SKM-1 treated with dmso at 0.1 percent for 144 hours (cell line): ENCODE results near the gene LRP5.

Experiments
- DNase-seq: peaks from one replicate; lab custom pipeline; 2025; ENCODE audit not compliant: unreplicated experiment; lab: John Stamatoyannopoulos, UW

The LRP5 gene

DNA sequence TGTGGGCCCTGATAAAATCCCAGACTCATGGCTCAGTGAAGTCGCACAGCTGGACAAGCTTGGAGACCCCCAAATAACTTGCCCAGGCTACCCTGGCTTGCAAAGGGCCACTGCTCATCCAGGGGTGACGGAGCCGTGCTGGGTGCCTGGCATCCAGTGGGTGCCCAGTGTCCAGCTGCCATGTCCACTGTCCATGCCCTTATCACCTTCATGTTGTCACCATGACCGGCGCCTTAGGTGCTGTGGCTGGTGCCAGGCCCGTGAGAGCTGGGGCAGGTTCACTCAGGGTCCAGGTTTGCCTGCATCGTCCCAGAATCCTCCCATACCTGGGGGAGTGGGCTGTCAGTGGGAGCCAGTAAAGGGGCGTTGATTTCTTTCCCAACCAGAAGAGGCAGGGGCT lies 57.4 kb downstream of the LRP5 start:
- no peak for DNase-seq

DNA sequence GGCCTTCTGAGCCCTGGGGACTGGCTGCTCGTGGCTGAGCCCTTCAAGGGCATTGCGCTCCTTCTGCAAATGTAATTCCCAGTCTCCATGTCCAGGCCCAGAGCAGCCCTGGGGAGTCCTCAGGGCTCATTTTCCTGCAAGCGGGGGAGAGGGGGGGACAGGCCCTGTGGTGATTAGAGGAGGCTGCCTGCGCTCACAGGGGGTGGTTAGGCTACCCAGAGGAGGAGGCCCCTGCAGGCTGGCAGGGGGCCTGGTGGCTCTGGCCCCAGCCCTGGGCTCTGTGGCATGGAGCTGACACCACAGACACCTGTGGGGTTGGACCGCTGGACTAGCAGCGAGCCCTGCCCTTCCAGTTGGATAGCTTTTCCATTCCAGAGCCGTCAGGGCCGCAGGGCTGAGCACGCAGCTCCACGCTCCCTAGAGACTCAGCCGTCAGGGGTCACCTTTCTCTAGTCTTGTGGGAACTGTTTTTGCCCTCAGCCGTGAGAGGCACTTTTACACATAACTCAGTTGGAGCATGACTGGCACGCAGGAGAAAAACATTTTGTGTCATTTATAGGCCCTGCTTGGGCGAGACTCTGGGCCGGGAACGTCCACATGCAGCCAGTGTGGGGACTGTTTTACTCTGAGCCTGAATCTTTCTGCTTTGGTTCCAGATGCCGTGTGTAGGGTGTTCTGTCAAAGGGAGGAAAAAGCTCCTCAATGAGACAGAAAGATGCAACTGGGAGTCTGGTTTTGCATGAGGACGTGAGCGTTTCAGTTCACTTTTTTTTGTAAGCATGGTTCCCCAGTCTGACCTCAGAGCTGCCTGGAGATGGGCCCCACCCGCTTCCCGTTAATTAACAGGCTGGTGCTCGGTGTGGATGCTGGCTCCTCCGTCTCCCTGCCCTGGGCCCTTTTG lies 58.1 kb downstream of the LRP5 start:
- peak; percentile 80 for DNase-seq

DNA sequence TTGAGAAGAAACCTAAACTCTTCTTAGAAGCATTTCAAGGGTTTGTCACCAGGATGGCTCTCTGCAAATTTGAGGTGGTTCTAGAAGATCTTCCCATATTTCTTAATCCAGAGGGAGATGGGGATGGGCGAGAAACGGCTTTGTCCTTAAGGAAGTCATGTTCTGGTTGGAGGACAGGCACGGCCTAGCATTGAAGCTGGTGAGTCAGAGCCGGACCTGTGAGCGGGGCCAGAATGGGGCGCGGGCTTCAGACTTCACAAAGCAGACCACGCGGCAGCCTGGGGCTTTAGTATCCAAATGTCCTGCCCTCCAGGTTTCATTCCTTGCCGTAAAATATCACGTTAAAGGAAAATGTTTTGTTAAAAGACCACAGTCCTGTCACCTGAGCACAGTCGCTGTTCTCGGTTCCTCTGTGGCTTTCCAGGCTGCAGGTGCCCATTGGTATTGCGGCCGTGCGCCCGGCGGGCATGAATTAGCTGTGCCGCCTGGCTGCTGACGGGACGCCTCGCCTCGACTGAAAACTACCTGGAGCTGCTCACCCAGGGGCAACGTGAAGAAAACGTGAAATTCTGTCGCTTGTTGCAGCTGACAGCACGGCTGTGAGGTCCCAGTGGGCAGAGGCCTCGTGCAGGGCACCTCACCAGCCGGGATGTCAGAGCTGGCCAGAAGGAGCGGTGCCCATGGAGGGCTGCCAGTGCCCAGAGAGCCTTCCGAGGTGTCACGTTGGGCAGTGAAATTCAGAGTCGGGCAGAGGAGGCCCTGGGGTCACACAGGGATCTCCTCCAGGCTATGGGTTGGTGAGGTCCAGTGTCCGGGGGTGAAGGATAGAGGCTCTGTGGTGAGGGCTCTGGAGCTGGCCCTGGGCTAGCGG lies 59.0 kb downstream of the LRP5 start:
- no peak for DNase-seq

DNA sequence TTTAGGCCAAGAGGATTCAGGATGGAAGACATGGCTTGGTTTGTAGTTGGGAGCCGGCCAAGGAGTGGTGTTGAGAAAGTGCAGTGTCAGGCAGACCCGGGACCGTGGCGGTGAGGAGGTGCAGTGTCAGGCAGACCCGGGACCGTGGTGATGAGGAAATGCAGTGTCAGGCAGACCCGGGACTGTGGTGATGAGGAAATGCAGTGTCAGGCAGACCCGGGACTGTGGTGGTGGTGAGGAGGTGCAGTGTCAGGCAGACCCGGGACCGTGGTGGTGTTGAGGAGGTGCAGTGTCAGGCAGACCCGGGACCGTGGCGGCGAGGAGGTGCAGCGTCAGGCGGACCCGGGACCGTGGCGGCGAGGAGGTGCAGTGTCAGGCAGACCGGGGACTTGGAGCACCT lies 59.7 kb downstream of the LRP5 start:
- no peak for DNase-seq

DNA sequence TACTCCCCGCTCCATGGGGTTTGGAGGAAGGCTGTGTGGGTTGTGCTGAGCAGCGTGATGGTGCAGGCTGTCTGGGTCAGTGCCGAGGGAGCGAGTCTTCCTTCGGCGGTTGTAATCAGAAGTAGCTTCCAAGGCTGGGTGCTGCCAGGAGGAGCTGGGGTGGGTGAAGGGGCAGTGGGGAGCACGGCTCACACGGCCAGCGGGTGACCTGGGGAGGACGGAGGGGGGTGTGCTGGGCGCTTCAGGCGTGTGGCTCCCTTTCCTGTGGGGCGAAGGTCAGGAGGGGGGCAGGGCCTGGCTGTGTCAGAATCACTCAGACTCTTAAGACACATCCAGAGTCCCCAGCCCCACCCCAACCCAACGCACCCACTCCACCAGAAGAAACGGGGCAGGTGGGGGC lies 60.2 kb downstream of the LRP5 start:
- DNase-seq: no peak

DNA sequence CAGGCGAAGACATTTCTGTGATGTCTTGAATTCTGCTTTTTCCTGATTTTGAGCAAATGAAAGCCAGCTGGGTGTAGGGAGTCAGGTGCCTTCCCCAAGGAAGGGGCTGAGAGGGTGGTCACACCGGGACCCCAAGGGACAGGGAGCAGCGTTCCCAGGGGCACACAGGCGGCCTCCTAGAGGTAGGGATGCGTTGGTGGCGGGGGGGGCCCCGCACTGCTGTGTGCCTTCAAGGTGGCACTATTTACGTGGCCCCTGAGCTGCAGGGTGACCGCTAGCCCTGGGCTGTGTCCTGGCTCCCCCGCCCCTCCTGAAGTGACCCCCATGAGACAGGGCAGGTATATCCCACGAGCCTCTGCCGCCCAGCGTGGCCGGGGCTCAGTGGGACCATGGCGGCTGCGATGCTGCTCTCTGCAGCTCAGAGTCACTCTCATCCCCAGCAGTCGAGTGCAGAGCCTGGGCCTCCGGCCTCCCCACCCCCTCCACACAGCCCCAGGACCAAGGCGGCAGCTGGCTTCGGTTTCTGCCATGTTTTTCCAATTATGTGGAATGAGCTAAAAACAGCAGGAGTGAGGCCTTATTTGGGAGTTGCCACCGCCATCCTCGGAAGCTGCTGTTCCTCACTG lies 60.9 kb downstream of the LRP5 start:
- DNase-seq: no peak

DNA sequence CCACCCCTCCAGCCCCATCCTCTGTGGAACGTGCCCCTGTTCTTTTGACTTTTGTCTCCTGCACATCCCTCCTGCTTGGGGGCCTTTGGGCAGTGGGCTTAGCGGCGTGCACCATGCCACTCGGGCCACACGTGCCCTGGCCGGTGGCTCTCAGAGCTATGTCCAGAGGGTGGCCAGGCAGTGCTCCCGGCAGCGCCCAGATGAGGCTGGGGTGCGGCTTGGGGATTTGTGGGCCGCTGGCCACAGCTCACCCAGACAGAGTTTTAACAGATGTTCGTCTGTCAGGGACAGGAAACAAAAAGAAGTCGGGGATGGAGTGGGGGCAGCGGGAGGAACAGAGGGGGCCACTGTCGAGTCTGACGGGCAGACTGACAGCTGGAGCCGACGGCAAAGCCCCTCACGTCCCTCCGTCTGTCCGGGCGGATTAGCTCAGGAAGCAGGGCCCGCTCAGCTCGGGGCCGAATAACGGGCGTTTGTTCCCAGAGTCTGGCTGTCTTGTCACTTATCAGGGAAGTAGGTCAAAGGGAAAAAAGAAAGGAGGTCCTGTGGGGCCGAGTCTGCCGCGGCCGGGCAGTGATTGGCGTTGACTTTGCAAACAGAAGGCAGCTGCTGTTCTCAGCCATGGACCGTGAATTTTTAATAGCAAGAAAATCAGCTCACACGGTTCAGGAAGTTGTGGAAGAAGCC lies 61.6 kb downstream of the LRP5 start:
- DNase-seq: no peak

DNA sequence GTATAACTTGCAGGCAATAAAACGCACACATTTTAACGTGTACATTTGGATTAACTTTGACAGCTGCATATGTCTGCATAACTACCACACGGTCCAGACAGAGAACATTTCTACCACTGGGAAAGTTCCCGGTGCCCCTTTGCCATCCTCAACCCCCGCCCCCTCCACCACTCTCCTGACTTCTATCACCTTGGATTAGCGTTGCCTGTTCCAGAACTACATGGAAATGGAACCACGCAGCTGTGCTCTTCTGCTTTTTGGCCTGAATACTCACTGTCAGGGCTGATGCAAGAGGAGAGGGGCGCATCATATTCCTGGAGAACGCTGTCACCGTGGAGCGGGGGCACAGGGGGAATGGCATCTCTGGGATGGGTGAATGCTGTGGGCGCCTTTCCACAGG lies 62.1 kb downstream of the LRP5 start:
- DNase-seq: no peak

DNA sequence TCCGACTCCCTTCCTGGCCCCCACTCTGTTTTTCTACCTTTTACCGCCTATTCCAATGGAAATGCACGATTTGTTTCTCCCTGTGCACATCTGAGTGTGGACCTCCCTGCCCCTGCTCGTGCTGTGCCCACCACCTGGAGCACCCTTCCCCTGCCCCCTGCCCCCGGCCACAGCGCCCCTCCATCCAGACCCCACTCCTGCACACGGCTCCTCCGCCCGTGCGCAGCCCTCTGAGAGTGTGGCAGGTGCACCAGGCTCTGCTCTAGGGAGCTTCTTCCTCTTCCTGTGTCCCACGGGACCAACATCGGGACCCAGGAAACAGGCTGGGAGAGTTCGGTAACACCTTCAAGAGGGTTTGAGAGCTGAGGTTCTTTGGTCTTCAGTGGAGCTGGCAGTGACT lies 62.9 kb downstream of the LRP5 start:
- no peak for DNase-seq

DNA sequence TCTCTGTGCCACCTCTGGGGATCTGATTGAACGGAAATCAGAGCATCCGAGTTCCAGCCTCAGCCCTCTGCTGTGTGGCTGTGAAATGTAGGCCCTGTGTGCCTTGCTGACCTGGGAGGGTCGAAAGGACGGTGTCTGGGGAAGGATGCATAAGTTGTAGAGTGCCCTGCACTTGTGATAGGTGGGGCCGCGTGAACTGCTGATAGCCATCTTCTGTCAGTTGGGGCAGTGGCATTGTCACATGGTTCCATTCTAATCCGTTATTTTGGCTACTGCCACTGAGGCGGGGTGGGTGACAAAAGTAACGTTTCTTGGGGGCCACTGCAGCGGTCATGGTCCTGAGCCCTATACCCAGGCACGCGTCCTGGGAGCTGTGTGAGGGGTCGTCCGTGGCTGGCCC lies 63.4 kb downstream of the LRP5 start:
- DNase-seq: no peak

DNA sequence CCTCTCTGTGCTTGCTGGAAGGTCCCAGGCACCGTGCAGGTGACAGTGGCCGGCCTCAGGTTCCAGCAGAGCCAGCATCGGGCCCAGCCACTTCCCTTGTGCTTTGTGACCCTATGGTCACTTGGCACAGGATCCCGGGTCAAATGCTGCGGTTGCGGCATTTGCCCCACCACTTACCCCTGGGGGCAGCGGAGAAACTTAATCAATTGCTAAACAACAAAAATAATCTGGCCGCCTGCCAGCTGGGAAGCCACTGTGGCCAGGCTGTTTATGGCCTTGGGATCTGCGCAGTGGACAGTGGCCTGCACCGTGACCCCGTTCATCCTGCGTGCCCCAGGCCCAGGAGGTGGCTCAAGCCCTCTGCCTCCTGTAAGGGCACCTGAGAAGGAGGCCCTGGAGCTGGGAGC lies 65.0 kb downstream of the LRP5 start:
- DNase-seq: no peak

DNA sequence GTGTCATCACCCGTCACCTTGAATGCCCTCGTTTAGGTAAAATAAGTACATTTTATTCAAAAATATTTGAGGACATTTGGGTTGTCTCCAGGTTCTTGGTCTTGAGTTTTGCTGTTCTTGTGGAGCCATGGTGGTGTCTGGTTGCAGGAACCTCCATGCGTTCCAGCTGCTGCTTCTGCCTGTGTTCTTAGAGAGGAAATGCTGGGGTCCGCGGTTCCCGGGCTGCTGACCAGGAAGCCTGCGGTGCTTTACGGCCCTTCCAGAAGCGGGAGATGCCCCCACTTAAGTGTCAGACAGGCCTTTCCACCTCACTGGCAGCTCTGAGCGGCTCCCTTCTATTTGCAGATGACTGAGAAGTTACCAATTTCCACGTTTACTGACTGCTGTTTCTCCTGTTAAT lies 66.8 kb downstream of the LRP5 start:
- DNase-seq: no peak

DNA sequence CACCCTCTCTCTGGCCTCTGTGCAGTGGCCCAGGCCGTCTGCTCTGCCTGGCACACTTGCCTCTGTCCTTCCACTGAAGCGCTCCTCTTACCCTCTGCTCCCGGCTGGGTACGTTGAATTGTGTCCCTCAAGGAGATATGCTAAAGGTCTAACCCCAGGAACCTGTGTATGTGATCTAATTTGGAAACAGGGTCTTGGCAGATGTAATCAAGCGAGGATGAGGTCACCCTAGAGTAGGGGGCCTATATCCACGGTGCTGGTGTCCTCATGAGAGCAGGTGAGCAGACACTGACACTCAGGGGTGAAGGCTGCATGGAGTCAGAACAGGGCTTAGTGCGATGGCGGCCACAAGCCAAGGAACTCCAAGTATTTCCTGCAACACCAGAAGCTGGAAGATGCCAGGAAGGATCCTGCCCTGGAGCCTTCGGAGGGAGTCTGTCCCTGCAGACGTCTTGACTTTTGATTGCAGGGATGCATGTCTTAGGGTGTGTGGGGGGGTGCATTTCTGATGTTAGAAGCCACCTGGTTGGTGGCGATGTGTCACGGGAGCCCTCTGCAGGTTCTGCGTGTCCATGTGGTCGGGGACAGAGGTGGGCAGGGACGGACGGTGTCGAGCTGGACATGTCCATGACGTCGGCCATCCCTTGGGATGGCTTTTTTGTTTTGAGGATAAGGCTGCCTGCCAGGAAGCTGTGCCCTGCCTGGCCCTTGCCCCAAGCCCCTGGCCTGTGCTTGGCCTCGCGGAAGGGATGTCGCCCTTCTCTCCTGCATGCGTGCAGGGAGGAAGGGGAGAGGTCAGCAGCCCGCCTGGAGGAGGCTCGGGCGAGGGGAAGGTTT lies 68.6 kb downstream of the LRP5 start:
- DNase-seq: no peak

DNA sequence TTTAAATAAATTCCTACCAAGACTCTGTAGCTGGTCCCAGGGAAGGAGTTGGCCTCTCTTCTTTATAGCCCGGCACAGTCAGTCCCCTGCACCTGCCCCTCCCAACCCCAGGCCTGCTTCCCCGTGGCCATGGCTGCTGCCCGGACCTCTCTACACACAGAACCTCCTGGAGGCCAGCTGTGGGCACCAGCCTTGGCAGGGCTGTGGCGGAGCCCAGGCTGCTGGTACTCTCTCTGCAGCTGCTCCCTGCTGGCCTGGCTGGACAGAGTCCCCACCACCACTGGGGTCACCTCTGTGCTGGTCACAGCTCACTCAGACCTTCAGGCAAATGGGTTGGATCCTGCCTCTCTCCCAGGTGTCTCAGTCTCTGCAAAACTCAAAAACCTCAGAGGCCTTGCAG lies 69.3 kb downstream of the LRP5 start:
- DNase-seq: no peak

DNA sequence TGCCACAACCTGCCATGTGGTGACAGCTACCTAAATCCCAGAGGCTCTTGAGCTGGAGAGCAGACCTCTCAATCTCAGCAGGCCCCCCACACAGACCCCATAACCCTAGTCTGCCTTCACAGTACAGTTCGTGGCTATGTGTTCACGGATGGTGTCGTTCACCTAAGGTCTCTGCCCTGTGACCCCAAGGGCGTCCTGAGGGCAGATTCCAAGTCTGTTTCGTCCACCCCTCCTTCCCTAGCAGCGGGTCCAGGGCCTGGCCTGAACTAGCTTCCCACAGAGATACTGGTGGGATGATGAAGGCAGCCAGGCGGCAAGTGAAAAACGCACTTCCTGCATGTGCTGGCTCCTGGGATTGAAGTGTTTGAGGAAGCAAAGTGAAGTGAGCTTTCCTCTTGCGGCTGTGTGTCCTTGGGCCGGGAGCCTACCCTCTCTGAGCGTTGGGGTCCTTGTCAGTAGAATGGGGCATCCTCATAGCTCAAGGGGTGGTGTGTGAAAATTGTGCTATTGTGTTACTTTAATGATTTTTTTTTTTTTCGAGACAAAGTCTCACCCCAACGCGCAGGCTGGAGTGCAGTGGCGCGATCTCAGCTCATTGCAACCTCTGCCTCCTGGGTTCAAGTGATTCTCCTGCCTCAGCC lies 70.1 kb downstream of the LRP5 start:
- no peak for DNase-seq

DNA sequence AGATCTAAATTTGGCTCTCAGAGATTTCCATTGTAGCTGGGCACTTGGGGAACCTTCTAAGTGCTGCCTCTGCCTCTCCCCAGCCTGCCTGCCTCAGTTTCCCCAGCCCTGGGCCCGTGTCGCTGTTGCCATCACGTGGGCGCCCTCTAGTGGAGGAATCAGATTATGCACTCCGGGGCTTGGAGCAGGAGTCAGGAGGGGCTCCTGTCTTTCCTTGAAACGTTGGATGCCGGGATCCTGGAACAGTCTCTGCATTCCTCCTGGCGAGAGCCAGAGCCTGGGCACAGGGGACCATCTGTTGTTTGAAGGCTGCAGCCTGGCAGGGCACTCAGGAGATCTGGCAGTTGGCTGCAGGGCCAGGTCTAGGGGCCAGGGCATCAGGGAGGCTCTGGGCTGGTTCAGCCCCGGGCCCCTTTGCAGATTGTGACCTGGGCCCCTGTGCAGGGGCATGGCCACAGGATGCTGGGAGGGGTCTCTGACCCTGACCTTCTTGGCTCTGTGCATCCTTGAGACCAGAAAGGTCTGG lies 71.6 kb downstream of the LRP5 start:
- no peak for DNase-seq

DNA sequence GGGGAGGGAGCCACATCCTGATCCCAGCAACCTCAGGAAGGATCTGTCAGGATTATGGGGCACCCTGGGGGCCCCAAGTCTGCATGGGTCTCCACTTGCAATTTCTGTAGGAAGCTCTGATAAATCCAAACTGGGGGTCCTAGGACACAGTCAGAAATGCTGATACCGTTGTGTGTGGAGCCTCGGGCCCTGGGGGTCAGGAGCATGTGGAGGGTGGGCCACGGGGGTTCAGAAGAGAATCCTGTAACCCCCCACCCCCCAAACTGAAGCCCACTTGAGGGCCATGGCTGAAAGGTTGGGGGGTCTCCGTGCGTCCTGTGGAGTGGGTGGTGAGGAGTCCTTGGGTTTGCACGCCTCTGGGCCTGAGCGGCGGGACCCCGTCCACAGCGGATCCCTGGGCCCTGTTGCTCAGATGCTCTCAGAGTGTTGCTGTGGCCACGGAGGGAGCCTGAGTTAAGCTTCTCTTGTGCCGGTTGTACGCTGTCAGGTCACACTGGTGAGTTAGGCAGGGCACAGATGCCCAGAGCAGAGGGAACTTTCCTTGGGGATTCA lies 72.2 kb downstream of the LRP5 start:
- DNase-seq: no peak

DNA sequence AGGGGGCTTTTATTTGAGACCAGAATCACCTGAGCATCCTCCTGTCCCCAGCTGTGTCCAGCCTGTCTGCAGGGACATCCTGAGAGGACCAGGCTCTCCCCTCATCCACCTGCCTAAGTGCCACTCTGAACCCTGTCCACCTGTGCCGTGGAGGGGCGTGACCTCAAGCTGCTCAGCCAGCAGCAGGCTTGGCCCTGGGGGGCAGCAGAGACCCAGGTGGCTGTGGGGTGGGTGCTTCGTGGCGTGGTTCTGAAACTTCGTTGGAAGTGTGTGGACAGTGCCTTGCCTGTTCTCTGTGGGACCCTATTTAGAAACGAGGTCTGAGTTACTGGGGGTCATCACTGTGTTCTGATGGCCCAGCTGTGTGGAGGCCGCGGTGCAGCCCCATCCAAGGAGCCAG lies 72.7 kb downstream of the LRP5 start:
- no peak for DNase-seq

DNA sequence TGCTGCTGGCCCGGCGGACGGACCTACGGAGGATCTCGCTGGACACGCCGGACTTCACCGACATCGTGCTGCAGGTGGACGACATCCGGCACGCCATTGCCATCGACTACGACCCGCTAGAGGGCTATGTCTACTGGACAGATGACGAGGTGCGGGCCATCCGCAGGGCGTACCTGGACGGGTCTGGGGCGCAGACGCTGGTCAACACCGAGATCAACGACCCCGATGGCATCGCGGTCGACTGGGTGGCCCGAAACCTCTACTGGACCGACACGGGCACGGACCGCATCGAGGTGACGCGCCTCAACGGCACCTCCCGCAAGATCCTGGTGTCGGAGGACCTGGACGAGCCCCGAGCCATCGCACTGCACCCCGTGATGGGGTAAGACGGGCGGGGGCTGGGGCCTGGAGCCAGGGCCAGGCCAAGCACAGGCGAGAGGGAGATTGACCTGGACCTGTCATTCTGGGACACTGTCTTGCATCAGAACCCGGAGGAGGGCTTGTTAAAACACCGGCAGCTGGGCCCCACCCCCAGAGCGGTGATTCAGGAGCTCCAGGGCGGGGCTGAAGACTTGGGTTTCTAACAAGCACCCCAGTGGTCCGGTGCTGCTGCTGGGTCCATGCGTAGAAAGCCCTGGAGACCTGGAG lies 74.1 kb downstream of the LRP5 start:
- no peak for DNase-seq
